ENCODE results near the gene WDR41.
"Not testable (repeated sequence)": the region's sequence is repeated elsewhere in the genome, so short reads cannot be mapped to it uniquely, and the experiment has no call there.

The WDR41 gene

DNA sequence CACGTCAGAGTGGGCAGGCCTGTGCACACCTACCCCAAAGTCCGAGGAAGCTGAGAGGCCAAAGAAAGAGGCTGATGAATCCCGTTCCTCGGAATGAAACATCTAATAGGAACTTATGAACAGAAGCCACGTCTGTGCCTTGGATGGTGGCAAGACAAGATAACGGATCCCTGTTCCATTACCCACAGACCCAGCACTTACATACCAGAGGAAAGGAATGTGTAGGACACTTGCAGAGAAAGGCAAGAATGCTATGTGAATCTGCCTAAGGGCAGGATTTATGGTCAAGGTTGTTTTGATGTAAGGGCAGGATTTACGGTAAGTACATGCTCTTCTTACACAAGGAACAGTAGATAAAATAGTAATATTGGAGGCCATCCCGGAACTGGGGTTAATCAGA lies 93.2 kb downstream of the WDR41 start:
- no peak for DNase-seq

DNA sequence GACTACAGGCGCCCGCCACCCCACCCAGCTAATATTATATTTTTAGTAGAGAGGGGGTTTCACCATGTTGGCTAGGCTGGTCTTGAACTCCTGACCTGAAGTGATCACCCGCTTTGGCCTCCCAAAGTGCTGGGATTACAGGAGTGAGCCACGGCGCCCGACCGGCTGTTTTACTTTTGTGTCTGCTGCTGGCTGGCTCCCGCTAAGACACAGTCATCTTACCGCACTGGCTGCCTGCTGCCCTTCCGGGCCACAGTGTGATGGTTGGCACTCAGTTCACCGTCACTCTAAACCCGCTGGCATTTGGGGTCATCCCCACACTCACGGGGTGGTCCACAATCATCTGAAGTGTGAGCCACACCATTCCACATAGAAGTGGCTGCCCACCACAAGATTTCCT lies 93.7 kb downstream of the WDR41 start:
- no peak for DNase-seq

DNA sequence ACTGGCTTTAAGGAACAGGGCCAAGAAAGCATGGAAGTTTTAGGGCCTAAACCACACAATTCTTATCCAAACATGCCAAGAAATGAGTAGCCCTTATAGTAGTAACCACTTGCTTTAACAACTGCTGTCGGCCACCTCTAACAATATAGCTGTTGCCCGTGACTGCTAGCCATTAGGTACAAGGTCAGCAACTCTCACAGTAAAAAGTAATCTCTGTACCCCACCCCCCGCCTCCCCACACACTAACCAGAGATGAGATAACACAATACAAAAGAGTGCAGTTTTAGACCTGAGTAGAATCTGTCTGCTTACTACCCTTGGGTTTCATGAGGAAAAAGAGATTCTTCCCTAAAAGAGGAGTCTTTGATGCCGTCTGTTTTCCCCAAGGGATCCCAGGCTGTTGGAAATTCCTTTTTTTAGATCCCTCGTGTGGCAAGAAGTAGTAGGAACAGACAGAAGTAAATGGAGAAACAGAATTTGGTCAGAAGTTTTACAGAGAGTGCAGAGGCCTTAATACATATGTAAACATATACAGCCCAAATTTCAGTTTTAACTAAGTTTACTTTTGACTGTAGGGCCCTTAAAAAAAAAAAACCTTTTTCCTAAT lies 94.3 kb downstream of the WDR41 start:
- no peak for DNase-seq

DNA sequence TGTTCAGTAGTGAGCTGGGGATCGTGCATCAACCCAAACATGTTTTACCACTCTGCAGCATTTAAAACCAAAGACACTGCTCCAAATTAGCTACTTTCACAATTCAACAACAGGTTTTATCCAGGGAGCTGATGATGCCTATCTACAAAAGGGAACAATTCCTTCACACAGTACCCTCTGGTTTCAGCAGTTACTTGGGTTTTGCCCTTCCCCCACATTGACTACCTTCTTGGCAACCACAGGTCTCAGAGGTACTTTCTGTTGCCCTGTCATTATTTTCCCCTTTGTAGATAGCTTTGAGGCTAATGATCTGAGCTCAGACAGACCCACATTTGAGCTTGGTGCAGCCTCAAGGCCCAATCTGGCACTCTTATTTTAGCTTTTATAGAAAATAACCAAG lies 96.1 kb downstream of the WDR41 start:
- no peak for DNase-seq

DNA sequence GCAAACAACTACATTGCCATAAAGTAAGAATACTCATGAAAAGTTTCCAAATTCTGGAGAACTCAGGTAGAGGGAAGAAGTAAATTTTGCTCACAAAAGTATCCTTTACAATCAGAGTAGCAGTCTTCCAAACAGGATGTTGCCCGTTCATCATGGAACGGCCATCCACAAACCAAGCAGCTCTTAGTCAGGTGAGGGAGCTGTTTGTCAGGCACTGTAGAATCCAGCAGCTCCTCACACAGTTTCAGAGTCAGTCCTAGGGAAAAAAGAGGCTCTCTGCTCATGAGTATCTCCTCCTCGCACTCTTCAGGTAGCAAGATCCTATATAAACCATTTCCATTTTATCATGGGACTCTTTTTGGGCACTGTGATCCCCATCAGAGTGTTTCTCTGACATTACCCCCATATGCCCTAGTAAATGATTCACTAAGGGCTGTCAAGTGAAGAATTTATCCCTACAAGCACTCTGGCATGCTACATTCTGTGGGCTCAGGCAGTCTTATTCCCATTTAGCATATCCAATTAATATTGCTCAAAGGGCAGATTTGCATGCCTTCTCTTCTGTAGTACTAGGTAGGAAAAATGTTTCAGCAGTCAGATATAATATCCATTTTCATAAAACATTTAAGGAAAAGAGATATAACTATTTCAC lies 97.9 kb downstream of the WDR41 start:
- DNase-seq, result no peak

DNA sequence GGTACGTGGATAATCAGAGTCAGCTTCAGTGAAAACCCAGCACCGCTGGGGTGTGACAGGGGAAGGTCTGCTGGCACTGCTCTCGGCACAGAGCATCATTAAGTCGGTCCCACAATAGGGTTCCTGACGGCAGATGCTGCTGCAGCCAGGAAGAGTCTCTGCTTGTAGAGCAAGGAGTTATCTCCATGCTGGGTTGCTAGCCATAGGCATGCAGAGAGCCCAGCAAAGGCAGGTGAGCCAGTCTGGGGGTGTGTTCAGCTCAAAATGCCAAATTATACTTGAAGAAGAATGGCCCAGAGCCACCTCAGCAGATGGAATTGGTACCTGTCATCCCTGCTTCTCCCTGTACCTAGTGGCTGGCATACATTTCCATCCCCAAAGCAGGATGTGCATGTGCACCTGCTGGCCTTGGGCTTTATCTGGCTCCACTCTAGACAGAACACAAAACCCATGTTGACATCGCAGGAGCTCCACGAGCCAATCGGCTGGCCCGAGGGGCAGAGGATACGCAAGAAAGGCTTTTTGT lies 100.8 kb downstream of the WDR41 start:
- no peak for DNase-seq

DNA sequence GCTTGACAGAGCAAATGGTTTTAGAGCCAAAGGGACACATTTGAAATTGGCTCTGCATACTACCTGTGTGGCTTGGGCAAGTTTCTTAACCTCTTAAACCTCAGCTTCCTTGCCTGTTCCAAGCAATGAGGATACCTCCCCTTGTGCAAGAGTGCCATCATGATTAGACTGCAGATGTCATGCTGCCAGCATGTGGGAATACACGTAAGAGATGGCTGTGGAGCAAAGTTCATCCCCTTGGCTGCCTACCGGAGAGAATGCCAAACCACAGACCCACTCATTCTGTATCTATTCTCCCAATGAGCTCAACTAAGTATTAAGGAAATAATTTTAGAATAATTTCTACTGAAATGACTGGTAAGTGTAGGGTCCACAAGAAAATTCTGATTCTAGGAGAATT lies 101.3 kb downstream of the WDR41 start:
- DNase-seq, result no peak

DNA sequence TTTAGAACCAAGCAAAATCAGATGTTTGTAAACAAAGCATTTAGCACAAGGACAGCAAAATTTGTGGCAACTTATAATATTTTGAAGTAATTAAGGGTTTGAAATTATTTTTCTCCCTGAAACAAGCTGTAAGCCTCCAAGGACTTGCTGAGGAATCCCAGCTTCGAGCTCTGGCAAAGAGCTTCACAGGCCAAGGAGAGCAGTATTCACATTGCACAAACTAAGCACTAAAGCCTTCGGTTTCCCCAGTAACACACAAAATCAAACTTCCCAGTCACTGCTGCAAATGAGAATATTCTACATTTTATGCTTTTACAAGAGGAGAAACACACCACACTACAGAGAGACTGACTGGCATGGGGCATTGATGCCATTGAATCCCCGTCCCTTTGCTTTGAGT lies 101.9 kb downstream of the WDR41 start:
- DNase-seq, result no peak

DNA sequence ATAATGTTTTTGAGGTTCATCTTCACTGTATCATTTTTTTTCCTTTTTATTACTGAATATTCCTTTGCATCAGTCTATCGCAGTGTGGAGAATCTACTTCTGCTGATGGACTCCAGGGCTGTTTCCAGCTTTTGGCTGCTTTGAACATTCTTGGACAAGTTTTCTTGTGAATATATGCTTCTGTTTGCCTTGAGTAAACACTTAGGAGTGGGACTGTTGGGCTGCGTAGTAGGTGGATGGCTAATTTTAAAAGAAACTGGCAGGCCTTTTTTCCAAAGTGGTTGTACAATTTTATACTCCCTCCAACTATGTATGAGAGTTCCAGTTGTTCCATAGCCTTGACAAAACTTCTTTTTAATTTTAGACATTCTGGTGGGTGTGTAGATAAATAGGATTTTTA lies 102.4 kb downstream of the WDR41 start:
- no peak for DNase-seq

DNA sequence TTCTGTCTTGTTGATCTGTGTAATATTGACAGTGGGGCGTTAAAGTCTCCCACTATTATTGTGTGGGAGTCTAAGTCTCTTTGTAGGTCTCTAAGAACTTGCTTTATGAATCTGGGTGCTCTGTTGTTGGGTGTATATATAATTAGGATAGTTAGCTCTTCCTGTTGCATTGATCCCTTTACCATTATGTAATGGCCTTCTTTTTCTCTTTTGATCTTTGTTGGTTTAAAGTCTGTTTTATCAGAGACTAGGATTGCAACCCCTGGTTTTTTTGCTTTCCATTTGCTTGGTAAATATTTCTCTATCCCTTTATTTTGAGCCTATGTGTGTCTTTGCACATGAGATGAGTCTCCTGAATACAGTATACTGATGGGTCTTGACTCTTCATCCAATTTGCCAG lies 105.8 kb downstream of the WDR41 start:
- DNase-seq, result not testable (repeated sequence)

DNA sequence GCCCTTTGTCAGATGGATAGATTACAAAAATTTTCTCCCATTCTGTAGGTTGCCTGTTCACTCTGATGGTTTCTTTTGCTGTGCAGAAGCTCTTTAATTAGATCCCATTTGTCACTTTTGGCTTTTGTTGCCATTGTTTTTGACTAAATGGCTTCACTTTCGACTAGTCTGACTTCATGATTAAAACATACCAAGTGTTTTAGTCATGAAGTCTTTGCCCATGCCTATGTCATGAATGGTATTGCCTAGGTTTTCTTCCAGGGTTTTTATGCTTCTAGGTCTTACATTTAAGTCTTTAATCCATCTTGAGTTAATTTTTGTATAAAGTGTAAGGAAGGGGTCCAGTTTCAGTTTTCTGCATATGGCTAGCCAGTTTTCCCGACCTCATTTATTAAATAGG lies 108.8 kb downstream of the WDR41 start:
- DNase-seq, result not testable (repeated sequence)
